Measurements from ENCODE around the gene WBP2NL.

The WBP2NL gene

DNA sequence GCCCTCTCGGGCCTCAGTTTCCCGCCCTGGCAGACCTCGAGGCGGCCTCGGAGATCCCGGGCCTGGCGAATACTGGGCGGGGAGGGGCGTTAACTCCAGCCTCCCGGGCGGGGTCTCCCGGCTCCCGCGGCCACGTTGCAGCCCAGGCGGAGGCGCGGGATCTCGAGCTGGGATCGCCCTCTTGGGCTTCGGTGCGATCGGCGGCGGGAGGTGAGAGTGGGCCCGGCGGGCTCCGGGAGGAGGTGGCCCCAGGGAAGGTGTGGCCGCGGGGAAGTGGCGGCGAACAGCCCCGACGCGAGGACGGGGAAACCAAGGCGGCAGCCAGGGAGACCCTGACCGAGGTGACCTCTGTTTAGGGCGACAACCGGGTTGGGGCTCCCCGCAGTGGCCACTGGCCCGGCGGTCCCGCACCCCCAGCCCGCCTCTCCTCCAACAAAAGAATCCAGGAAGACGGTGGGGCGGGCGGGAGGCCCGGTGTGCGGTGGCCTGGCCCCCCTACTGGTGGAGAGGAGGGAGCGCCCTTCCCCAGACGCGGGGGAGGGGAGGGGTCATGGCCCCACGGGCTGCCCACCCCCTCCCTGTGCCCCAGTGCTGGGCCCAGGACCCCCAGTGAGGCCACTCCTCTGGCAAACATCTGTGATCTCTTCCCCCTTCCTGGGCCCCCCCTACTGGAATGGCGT, 75.7 kb downstream of the WBP2NL start, which contains the start of gene PHETA2:
Gene PHETA2, plus strand, starts transcription at position 117 of the 680 bp plus-strand sequence. CDS start 3,046 bp downstream, outside the sequence.
- TF ChIP-seq, protein P1, sequence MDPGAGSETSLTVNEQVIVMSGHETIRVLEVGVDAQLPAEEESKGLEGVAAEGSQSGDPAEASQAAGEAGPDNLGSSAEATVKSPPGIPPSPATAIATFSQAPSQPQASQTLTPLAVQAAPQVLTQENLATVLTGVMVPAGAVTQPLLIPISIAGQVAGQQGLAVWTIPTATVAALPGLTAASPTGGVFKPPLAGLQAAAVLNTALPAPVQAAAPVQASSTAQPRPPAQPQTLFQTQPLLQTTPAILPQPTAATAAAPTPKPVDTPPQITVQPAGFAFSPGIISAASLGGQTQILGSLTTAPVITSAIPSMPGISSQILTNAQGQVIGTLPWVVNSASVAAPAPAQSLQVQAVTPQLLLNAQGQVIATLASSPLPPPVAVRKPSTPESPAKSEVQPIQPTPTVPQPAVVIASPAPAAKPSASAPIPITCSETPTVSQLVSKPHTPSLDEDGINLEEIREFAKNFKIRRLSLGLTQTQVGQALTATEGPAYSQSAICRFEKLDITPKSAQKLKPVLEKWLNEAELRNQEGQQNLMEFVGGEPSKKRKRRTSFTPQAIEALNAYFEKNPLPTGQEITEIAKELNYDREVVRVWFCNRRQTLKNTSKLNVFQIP (CRISPR knock-in tag; IDR thresholded peaks at IDR 0.05; ENCODE audit: borderline replicate concordance, low read depth): no peak
- TF ChIP-seq BACH2 (CRISPR knock-in tag; IDR thresholded peaks at IDR 0.05; ENCODE audit: borderline replicate concordance) (no peak), ZC3H10 (CRISPR knock-in tag; IDR thresholded peaks at IDR 0.05) (no peak), SNAI2 (CRISPR knock-in tag; IDR thresholded peaks at IDR 0.05) (no peak), ZFP3 (CRISPR knock-in tag; IDR thresholded peaks at IDR 0.05) (no peak), ESRRG (CRISPR knock-in tag; IDR thresholded peaks at IDR 0.05) (no peak), CSDC2 (CRISPR knock-in tag; IDR thresholded peaks at IDR 0.05) (no peak), TCF4 (CRISPR knock-in tag; IDR thresholded peaks at IDR 0.05; ENCODE audit: borderline replicate concordance) (no peak), ZNF70 (CRISPR knock-in tag; IDR thresholded peaks at IDR 0.05) (no peak), ISL1 (CRISPR knock-in tag; IDR thresholded peaks at IDR 0.05) (no peak), ZNF565 (CRISPR knock-in tag; conservative IDR thresholded peaks at IDR 0.05; ENCODE audit: low read depth) (no peak), PPARA (CRISPR knock-in tag; IDR thresholded peaks at IDR 0.05; ENCODE audit: borderline replicate concordance) (no peak), OSR1 (CRISPR knock-in tag; IDR thresholded peaks at IDR 0.05) (no peak), ZFP30 (CRISPR knock-in tag; IDR thresholded peaks at IDR 0.05) (no peak), GLIS3 (CRISPR knock-in tag; IDR thresholded peaks at IDR 0.05) (no peak), TOX (CRISPR knock-in tag; IDR thresholded peaks at IDR 0.05; ENCODE audit: borderline replicate concordance) (no peak)
- TF ChIP-seq, protein P2, sequence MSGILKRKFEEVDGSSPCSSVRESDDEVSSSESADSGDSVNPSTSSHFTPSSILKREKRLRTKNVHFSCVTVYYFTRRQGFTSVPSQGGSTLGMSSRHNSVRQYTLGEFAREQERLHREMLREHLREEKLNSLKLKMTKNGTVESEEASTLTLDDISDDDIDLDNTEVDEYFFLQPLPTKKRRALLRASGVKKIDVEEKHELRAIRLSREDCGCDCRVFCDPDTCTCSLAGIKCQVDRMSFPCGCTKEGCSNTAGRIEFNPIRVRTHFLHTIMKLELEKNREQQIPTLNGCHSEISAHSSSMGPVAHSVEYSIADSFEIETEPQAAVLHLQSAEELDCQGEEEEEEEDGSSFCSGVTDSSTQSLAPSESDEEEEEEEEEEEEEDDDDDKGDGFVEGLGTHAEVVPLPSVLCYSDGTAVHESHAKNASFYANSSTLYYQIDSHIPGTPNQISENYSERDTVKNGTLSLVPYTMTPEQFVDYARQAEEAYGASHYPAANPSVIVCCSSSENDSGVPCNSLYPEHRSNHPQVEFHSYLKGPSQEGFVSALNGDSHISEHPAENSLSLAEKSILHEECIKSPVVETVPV (CRISPR knock-in tag; IDR thresholded peaks at IDR 0.05): no peak
- ATAC-seq: no peak

DNA sequence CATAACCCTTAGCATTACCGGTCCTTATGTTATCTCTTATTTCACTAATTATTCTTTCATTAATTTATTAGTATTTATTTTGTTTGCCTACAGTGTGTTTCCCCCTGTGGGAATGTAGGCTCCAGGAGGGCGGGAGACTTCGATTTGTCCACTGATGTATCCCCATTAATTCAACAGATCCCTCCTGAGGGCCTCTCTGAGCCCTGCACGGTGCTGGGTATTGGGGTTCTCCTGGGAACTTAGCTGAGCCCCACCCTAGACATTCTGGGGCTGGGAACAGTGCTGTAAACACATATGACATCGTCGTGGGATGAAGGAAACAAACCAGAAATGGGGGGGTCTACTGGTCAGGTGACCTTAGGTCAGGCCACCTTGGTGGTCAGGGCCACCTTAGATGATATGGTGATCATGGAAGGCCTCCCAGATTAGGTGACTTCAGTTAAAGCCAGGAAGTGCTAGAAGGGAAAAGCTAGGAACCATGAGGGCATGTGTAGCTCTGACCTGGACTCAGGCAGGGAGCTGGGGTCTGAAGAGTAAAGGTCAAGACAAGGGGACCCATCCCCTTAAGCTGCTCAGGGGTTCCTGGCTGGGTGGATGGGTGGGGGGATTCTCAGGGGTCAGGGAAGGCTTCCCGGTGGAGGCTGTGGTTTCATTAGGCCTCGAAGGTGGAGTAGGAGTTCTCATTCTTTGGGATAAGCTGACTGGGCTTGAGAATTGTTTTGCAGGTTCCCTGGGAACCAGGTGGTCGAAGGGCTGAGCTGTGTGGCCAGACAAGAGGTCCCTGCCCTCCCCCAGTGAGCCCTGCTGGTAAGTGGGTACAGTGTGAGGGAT, 76.5 kb downstream of the WBP2NL start:
- TF ChIP-seq TOX (CRISPR knock-in tag; IDR thresholded peaks at IDR 0.05; ENCODE audit: borderline replicate concordance) (no peak), ZFP3 (CRISPR knock-in tag; IDR thresholded peaks at IDR 0.05) (no peak), ZFP30 (CRISPR knock-in tag; IDR thresholded peaks at IDR 0.05) (no peak), ISL1 (CRISPR knock-in tag; IDR thresholded peaks at IDR 0.05) (no peak), OSR1 (CRISPR knock-in tag; IDR thresholded peaks at IDR 0.05) (no peak), RARB (CRISPR knock-in tag; IDR thresholded peaks at IDR 0.05) (no peak), ZC3H10 (CRISPR knock-in tag; IDR thresholded peaks at IDR 0.05) (no peak), CSDC2 (CRISPR knock-in tag; IDR thresholded peaks at IDR 0.05) (no peak), TCF4 (CRISPR knock-in tag; IDR thresholded peaks at IDR 0.05; ENCODE audit: borderline replicate concordance) (no peak), ZNF565 (CRISPR knock-in tag; conservative IDR thresholded peaks at IDR 0.05; ENCODE audit: low read depth) (no peak)
- TF ChIP-seq, protein P3, sequence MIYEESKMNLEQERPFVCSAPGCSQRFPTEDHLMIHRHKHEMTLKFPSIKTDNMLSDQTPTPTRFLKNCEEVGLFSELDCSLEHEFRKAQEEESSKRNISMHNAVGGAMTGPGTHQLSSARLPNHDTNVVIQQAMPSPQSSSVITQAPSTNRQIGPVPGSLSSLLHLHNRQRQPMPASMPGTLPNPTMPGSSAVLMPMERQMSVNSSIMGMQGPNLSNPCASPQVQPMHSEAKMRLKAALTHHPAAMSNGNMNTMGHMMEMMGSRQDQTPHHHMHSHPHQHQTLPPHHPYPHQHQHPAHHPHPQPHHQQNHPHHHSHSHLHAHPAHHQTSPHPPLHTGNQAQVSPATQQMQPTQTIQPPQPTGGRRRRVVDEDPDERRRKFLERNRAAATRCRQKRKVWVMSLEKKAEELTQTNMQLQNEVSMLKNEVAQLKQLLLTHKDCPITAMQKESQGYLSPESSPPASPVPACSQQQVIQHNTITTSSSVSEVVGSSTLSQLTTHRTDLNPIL (CRISPR knock-in tag; IDR thresholded peaks at IDR 0.05; ENCODE audit: low read depth): no peak
- TF ChIP-seq, protein P4, sequence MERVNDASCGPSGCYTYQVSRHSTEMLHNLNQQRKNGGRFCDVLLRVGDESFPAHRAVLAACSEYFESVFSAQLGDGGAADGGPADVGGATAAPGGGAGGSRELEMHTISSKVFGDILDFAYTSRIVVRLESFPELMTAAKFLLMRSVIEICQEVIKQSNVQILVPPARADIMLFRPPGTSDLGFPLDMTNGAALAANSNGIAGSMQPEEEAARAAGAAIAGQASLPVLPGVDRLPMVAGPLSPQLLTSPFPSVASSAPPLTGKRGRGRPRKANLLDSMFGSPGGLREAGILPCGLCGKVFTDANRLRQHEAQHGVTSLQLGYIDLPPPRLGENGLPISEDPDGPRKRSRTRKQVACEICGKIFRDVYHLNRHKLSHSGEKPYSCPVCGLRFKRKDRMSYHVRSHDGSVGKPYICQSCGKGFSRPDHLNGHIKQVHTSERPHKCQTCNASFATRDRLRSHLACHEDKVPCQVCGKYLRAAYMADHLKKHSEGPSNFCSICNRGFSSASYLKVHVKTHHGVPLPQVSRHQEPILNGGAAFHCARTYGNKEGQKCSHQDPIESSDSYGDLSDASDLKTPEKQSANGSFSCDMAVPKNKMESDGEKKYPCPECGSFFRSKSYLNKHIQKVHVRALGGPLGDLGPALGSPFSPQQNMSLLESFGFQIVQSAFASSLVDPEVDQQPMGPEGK (CRISPR knock-in tag; IDR thresholded peaks at IDR 0.05; ENCODE audit: borderline replicate concordance): no peak
- ATAC-seq: no peak

DNA sequence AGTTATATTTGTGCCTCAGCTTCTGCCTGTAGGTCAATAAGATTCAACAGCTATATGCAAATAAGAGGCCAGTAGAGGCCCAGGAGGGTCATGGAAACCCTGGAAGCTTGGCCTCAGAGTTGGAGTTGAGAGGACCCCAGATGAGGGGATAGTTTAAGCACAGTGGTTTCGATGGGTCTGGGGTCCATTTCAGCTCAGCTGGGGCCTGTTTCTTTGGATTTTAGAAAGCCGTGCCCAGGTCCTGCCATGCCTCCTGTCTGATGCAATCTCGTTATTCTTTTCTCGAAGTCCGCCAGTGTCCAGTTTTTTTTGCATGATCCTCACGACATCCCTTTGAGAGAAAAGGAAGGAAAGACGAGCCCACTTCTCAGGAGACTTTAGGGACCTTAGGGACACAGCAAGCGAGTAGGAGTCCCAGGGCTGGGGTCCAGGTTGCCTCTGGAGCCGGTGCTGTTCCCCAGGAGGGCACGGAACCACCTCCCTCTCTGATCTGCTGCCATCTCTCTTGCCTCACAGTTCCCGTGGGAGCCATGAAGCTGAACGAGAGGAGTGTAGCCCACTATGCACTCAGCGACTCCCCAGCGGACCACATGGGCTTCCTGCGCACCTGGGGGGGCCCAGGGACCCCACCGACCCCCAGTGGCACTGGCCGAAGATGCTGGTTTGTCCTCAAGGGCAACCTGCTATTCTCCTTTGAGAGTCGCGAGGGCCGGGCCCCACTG, 78.3 kb downstream of the WBP2NL start:
- ATAC-seq: no peak
- TF ChIP-seq, protein P1 (CRISPR knock-in tag; IDR thresholded peaks at IDR 0.05; ENCODE audit: borderline replicate concordance, low read depth): no peak
